EH (cell line): Measurements from ENCODE around the gene BOD1.

ENCODE experiments used
- DNase-seq: peaks from one replicate; pipeline ENCODE4 v3.0.0-alpha.2; 2015; ENCODE audit warnings: low read depth

Gene BOD1

DNA sequence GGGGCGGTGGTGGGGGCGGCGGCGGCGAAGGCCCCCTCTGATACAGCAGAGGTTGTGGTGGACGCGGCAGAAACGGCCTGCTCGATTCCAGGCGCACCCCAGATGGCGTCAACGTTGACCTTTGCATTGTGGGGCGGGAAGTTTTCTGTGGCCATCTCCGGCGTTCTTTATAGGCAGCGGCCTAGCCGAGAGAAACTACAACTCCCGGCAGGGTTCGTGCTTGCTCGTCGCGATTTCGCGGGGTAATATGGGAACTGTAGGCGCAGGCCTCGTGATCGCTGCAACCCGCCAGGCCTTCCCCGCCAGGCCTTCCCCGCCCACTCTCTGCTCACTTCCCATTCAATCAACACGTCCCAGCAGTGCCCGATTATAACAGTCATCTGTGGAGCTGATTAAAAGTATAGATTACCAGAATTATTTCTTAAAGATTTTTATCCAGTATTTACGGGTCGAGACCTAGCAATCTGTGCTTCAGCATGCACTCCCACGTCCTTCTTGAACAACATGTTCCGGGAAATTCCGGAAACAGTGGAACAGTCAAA, at the start of gene BOD1:
Gene BOD1 (minus strand): TSS at position 74 of the 542 bp plus-strand sequence. CDS start 214 bp downstream, outside the sequence.
- peak; percentile 99 for DNase-seq

DNA sequence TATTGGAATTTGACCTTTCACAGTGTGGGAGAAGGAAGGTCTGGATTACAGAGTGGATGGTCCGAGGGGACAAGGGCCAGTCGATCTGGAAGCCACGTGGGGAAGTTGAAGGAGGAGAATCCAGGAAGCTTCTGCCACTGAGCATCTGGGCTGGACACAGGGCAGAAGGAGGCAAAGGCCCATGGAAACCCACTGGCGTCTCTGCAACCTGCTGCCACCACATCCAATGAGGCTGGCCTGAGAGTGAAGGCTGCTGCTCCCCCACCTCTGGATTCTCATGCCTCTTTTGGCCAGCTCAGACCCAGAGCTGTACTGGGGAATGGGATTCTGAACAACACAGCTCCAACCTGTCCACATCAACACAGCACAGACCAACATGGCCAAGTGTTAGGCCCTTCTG, 48.9 kb upstream of the BOD1 start:
- no peak for DNase-seq

DNA sequence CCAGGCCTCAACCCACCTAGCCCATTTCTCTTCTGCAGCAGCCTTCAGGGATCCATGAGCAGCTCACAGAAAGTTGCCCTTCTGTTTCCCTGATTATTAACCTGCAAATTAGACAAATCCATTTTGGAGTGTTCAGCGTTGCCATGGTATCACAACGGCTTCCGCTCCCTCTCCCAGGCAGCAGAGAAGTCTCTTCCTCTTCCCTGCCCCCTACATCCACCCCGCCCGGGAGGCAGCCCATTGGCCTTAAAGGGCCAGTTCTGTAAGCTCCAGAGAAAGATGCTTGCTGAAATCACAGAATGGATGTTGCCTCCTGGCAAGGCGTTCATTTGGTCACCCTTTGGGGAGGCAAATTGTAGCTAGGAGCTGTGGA, 47.7 kb upstream of the BOD1 start:
- peak; percentile 40 for DNase-seq

DNA sequence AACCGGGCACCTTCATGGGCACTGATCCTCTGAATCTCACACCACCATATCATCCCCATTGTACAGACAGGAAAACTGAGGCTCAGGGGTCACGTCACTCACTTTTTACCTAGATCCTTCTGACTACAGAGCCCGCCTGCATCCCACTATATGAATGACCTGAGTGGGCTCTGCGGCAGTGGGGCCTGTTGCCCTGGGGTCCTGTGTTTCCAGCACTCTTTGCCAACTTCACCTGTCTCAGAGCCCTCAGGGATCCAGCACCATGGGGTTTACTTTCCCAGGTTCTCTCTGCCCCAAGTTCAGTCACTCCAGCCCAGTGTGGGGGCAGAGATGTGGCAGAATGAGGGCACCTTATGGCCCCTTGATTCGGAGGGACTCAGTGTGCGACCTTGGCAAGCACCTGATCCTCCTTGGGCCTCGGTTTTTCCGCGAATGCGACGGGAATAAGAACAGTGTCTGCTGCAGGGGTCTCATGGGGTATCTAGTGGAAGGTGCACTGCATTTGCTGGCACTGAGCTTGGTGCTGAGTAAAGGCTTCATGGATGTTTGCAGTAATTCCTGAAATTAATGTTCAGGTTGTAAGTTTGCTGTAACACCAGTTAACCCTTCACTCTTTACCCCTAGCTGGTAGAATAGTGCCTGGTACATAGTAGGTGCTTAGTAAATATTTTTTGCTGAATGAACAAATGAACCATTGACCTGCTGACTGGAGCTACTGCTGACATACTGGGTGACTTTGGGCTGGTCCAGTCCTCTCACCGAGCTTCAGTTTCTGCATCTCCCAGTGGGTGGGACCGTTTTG, 47.1 kb upstream of the BOD1 start:
- no peak for DNase-seq

DNA sequence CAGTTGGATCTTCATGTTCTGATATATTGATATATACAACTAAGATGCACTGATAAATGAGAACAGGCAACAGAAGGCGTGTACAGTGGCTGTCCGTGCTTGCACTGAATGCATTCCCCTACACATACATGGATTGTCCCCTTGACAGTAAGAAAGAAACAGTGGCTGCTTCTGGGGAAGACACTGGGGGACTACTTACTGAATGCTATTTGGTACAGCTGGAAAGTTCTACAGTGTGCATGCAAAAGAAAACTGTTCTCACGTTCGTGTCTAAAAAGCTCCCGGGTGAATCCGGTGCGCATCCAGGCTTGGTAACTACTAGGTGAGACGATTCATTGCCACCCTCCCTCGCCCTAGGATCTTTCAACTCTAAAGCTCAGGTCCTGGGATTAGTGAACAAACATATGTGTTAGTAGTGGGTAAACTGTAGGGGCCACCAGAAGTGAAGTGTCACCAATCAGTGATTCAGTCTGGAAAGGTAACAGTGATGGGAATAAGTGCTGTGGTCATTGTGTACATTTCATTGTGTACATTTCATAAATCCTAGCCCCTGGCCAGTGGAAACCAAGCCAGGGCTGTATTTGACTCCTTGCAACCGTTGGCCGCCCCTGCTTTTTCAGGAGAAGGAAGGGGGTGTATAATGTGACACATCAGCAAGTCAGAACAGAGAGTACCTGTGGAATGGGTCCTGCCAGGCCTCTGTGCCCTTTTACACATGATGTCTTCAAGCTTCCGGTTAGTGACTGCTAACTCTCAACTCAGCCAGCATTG, 46.3 kb upstream of the BOD1 start:
- DNase-seq, result no peak

DNA sequence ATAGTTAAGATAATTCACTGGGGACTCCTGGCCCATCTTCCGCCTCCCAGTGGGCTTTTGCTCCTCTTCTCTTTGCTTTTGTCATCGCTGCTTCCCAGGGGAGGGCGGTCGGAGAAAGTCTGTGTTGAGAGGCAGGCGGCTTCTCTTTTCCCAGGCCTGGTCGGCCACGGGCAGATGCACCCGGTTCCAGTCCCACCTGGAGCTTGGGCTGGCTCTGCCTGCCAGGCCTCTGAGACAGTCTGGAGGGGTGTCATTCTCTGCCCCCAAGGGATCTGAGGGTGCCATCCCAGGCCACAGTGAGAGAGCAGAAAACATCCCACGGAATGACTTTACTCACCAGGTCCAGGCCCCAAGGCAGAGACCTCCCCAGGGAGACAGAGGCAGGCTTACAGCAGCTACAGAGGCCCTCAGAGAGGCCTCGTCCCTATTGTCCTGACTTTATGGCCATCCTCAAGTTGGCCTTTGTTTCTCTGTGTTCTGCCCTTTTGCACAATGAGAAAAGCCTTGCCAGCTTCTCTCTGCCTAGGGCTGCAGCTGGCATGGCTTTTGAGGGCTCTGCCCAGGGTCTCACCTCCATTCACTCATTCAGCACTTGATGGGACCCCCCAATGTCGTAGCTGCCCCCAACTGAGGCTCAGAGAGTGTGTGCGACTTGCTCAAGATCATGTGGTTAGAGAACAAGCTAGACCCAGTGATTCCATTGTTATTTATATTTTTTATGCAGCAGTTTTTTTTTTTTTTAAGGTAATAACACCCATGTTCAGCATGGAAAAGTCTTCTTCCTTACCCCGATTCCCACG, 44.2 kb upstream of the BOD1 start:
- no peak for DNase-seq

DNA sequence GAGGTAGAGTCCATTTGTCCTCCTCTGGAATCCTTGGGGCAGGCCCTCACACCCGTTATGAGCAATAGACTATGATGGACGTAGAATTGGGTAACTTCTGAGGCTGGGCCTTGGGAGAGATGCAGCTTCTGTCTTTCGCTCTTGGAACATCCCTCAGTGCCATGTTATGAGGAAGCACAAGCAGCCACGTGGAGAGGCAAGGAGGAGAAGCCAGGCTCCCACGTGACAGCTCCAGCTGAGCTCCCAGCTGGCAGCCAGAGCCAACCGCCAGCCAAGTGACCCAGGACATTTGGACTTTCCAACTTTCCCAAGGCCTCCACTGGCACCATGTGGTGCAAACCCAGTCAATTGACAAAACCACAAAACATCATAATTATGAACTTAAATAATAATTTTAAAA, 43.0 kb upstream of the BOD1 start:
- no peak for DNase-seq

DNA sequence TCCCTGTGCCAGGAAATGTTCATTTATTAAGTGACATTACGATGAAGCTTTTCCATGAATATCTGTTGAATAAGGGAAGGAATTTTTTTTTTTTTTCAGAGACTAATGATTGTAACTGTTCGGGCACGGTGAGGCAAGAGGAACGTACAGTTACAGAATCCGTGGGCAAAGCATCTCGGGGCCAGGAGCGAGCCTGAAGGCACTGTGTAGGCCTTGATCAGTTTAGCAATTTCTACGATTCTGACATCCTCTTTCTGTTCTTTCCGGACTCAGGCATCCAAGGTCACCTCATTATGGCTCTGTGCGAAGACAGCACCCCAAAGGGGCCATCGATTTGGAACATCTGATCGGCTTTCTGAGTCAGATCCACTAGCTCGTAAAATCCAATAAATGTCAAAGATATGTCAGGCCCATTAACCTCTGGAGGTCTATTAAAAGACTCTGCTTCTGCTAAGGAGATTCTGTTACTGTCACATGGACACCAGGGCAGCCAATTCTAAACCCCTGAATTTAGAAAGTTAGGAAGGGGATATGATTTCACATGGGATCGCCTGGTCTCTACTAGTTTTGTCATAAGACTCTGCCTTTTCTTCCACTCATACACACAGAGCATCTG, 41.4 kb upstream of the BOD1 start:
- DNase-seq, result no peak

DNA sequence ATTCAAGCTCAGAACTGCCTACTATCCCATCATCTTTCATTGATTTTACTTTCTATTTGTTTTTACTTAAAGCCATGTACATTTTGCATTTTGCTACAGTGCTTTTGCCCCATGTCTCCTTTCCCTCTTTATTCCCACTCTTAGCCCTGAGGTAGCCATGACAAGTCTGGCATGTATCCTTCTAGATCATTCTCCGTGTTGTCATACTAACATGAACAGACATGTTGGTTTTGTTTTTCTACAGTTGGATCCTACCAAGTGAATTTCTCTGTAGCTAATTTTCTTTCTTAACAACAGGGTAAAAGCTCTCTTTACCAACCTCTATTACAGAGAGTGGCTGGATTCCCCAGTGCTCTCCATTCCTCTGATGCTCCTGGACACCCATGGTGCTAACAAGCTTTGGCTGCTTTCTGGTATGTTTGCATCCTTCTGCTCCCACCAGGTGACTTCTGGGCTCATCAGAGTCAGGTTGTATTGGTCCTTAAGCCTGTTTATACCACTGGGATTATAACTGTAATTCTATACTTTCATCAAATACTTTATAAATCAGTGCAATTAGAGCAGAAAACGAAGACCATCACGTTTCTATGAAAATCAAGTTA, 38.8 kb upstream of the BOD1 start:
- no peak for DNase-seq

DNA sequence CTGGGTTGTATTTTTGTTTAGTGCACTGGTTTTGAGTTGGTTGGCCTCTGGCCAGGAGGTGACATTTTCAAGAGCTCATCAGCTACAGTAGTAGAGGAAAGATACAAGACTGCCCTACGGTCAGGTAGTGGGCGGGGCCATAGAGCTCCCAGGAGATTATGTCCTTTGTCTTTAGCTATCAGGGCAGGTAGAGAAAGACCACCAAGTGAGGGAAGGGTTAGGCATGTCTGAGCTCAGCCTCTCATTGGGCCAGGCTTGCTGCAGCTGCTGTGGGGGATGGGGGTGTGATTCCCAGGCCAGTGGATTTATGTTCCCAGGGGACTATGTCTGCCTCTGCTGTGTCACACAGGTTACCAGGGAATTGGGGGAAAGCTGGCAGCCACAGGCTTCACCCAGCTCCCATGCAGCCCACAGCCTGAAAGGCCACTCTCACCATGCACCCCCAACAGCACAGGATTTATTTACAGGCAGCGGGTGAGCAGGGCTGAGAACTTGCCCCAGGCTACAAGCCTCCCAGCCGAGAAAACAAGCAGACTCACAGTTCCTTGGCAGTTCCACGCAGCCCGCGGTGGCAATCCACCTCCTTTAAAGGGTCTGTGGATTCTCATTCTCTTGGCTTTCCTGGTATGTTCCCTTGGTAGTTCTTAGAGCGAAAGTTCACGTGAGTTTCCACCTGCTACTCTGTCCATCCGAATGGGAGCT, 37.5 kb upstream of the BOD1 start:
- no peak for DNase-seq

DNA sequence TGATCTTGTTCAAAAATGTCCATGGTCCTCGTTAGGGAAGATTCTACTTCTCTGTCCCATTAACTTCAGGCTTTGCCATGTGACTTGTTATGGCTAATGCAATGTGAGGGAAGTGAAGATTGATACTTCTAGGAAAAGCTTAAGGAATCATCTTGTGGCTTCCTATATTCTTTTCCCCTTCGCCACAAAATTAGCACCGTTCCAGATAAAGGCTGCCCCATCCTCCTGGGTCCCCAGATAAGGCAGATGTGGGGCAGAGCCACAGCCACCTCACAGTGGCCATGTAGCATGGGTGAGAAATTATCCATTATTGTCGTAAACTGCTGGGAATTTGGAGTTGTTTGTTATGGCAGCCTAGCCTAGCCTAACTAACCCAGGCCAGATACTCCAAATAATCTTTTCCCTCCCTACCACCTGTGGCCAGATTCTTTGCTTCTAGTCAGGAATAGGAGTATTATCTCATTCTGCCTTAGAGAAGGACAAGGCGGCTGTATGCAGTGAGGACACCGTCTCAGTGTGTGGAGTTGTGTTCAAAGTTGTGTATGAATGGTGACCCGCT, 31.9 kb upstream of the BOD1 start:
- DNase-seq, result no peak

DNA sequence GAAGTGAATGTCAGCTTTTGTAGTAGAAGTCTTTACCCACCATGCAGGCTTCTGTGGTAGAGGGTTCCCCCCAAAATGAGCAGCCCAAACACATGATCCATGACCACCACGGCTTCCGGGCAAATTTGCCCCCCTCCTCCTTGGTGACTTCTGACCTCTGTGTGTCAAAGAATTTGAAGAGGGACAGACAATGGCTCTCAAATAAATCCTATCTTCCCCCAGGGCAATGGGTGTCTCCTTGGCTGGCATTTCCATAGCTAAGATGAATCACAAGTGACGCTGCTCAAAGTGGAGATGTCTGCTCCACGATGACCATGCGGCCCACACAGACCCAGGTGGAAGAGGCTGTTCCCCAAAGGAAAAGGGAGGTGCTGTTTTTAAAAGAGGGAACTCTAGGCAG, 30.2 kb upstream of the BOD1 start:
- DNase-seq, result peak; percentile 59

DNA sequence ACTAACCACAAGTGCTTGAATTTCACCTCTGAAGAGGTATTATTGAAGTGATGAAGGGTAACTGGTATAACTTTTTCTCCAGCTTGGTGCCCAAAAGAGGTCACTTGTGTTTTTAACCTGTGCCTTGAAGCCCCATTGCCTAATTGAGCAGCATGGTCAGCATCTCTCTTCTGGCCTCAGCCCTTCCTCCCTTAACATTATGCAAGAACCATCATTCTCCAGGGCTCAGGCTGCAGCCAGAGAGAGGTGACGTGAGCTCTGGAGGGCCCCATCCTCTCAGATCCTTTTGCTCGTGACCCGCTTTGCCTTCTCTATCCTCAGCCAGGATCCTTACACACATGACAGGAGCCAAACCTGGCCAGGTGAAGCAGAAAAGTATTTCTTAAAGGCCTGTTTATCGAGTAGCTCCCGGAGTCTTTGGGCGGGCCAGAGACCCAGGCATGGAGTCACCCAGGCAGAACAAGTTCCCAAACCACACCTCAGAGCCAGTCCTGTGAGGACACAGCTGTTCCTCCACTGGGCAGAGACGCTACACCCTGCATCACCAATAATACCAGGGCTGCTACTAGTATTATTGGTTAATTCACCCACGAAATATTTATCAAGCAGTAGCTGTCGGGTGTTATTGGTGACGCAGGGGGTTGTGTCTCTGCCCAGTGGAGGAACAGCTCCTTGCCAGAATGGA, 29.6 kb upstream of the BOD1 start:
- no peak for DNase-seq

DNA sequence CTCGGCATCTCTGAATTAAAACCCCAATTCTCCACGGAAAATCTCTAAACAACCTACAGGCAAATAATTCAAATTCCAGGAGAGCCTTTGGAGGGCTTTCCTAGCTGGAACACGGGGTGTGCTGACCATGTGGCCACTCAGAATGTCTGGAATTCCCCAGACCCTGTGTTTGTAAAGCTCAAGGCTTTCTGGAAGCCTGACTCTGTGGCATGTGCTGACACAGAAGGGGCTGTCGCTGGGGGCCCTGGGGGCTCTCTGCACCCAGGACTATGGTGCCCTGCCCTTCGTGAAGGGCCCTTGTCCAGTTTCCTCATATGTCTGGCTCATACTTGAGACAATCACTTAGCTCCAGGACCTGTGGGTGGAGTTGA, 29.0 kb upstream of the BOD1 start:
- DNase-seq, result peak; percentile 82

DNA sequence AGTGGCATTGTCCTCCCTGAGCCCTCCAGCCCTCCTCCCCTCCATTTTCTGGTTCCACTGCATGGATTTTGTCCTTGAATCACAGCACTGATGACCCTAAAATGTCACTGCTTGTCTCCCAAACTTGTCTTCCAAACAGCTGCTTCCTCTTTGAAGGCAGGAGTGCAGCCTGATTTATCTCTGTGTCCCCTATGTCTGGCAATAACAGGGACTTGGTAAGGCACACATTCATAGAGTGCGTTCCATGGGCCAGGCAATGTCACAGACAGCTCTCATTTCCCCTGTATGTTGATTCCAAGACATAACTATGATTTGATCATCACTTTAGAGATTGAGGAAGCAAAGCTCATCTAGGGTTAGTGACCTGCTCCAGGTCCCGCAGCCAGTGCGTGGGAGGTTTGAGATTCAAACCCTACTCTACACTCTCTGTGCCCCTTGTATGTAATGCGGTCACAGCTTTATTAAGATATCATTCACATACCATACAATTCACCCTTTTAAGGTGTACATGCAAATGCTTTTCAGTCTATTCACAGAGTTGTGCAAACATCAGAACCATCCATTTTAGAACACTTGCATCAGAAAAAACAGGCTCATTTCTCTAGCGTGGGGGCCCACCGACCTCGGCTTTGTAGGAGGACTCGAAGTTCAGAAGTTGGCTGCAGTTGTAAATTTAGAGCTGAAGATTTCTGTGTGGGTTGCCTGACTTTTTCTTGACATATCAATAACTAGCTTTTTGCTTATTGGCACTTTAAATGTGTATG, 28.4 kb upstream of the BOD1 start:
- DNase-seq, result no peak

DNA sequence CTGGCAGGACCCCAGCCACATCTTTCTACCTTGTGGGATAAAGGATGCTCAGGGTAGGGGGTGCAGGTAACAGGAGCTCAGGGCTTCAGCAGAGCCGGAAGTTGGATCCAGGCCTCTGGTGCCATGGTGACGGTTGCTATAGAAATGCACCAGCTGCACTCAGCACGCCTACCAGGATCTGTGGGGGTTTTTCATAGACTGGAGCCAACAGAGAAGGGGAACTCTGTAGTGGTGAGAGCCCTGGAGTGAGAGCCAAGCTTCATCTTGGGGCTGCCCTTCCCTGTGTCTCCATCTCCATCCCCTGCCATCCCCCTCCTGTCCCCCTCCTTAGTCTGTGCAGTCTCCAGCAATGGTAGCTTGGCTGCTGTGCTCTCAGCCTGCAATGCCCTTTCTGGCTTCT, 27.5 kb upstream of the BOD1 start:
- DNase-seq, result no peak

DNA sequence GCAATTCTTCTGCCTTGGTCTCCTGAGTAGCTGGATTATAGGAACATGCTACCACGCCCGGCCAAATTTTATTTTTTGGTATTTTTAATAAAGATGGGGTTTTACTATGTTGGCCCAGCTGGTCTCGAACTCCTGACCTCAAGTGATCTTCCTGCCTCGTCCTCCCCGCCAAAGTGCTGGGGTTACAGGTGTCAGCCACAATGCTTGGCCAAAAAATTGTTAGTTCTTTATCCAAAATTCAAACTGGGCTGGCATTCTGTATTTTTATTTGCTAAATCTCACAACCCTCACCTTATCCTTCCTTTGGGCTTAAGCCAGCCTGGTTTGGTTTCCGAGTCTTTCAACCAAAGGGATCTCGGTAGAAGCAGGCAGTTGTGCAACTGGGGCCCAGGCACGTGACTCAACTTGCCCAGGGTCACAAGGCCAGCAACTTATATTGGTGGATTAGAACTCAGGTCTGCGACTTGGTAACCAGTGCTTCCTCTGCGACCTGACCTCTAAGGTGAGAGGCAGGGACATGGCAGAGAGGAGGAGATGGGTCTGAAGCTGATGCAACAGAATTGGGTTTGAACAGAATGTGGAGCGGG, 26.5 kb upstream of the BOD1 start:
- no peak for DNase-seq

DNA sequence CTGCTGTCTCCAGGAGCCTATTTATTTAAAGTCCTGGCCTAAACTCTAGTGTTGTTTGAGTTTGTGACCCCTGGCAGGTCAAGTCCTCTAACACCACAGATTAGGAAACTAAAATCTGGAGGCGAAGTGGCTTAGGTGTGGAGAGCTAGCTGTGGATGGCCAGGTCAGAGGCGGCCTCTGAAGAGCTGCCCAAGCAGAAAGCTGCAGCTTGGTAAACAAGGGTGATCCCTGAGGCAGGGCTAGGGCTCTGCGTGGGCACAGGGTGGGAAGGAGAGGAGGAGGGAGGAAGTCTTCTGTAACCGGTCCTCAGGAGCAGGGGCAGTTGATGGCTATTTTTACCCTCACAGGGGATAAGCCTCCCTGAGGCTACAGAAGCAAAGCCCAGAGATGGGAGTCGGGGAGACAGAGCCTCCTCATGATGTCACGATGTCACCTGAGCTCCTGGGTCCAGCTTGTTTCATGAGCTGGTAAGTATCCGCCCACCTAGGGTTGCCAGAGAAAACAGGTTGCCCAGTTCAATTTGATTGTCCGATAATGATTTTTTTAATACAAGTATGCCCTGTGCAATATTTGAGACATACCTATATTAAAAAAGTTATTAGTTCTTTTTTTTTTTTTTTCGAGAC, 25.9 kb upstream of the BOD1 start:
- DNase-seq, result no peak
